Anterior cingulate cortex (tissue), 58 donors: ENCODE measurements around the gene ARF6.
"Not testable (repeated sequence)": the region's sequence is repeated elsewhere in the genome, so short reads cannot be mapped to it uniquely, and the experiment has no call there.

Experiments used
- DNase-seq, 58 donors: peaks; one replicate each; lab custom pipeline; 2025; lab: John Stamatoyannopoulos, UW

ARF6 gene

DNA sequence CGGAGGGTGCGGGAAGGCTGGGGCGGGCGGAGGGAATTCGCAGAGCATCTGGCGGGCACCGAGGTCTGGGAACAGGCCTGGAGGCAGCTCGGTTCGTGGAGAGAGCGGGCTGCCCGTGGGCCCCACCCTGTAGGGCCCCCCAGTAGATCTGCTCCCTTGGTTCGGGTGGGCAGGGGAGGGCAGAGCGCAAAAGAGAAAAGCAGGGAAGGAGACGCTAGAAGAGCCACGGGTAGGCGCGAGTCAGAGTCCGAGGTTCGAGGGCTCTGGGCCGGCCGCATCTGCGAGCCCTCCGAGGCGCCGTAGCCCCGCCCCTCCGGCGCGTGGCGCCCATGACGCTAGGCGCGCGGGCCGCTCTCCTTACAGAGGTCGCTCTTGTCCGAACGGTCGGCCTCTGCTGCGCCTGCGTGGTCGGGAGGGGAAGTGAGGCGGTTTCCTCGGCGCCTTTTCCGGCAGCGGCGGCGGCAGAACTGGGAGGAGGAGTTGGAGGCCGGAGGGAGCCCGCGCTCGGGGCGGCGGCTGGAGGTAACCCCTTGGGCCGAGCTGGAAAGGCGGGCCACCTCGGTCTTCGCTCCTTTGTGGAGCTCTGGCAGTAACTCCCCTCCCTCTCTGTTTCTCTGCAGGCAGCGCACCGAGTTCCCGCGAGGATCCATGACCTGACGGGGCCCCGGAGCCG lies at the start of gene ARF6:
Gene ARF6 (plus strand): TSS at position 447 of the 673 bp plus-strand sequence. CDS start 655 bp downstream, outside the sequence.
- DNase-seq, result peak; percentile 64 to 98 (median 96)

DNA sequence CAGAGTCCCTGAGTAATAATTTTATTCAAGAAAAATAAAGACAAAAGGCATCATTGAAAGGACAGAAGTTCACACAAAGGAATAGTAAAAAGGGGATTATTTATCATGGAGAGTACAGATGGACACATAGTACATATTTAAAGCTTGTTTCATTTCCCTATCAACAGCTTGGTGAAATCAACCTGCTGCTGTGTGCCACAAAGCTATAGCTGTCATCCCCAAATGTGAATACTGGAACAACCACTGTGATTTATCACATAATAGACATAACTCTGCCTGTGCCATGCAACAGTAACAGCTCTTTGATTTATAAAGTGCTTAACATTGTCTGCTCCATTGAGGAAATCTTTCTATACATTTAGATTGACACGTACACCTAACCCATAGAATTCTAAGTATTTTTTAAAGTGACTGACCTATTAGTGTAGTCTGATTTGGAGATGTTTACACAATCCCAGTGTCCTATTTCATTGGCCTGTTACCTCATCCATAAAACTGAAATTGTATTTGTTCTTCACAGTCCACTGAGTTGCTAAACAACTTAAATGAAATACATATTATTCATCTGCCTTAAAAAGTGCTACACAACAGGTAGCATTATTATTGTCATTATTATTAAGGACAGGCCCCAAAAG lies 43.6 kb upstream of the ARF6 start:
- DNase-seq, result no peak

DNA sequence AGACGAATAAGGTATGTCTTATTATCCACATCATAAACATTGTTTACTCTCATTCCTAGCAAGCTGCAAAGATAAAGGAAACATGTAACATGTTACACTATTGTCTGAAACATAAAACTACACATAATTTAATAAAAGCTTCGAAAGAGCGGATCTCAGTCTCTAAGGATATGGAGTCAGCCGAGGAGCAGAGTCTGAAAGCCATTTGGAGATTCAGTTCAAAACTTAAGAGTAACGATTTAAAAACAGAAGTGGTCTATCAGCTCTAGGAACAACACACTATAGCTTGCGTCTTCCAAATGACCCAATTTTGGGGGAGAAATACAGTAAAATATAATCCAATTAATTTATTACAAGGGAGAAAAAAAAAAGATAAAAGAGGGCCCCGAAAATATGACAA lies 41.1 kb upstream of the ARF6 start:
- DNase-seq, result no peak

DNA sequence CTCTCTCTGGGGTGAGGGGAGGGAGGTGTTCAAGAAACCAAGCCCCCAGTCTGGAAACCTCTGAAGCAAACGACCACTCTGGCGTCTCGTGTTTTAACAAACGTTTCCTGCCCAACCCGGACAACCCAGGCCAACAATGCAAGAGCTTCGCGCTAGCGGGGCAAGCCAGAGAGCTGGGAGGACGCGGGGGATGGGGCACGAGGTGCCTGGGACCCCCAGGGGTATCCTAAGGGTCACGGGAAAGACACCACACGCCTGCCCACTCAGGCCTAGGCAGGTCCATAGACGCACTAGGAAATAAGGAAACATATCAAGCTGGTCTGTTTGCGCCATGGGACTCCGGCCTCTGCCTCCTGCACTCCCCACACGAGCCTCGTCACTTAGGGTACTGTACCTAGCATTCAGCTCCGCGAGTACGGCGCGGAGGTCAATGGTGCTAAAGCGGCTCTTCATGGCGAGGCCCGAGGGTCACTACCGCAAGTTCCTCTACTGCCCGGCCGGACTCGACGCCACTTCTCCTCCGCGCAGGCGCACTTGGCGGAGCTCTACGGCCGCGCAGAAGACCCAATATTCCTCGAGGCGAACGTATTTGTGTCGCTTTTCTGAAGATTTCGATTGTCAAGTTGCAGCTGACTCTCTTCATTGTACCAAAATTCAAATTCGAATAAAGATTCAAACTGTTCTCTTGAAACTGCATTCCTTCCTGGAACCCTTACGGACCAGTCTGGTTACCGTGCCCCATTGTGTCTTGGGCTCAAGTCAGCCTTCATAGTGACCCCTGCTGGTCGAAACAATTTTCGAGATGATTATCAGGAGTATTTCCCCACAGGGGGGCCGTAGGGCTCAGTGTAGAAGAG lies 40.4 kb upstream of the ARF6 start, which contains the start of gene NEMF:
Gene NEMF (minus strand): TSS at position 488 of the 857 bp plus-strand sequence. CDS start 35 bp downstream, at position 453.
- peak in 57 of 58 donors; percentile 51 to 96 (median 84) for DNase-seq

DNA sequence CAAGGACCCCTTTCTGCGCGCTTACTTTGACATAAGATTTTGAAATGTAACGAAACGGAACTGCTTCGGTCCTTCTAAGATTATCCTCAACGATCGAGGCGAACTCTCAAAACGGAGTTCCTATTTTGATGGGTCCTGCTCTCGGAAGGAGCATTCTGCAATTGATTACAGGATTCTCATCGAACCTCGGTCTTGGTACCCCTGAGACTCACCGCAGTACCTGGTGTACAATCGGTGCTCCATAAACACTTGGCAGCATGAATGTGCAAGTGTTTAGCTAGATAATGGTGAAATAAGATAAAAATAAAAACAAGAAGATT lies 39.8 kb upstream of the ARF6 start:
- no peak for DNase-seq

DNA sequence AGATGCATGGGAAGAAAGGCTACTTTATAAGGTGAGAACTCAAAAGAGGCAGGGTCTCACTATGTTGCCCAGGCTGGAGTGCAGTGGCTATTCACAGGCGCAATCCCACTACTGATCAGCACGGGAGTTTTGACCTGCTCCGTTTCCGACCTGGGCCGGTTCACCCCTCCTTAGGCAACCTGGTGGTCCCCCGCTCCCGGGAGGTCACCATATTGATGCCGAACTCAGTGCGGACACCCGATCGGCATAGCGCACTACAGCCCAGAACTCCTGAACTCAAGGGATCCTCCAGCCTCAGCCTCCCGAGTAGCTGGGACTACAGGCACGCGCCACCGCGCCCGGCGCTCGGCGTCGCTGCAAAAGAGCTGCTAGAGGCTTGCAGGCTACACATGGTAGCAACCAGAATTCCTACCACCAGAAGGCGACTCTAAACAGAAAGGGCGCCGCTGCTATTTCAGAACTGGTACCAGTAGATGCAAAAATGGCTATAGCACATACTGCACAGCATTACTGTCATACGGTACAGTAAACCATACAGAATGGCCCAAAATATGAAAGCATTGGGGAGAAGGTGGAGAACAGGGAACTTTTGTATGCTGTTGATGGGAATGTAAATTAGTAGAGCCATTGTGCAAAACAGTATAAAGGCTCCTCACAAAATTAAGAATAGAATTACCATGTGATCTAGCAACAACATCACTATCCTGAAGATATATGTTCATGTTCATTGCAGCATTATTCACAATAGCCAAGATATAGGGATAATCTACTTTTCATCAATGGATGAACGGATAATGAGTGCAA lies 39.1 kb upstream of the ARF6 start:
- DNase-seq, result peak in 51 of 58 donors; percentile 5 to 67 (median 38)

DNA sequence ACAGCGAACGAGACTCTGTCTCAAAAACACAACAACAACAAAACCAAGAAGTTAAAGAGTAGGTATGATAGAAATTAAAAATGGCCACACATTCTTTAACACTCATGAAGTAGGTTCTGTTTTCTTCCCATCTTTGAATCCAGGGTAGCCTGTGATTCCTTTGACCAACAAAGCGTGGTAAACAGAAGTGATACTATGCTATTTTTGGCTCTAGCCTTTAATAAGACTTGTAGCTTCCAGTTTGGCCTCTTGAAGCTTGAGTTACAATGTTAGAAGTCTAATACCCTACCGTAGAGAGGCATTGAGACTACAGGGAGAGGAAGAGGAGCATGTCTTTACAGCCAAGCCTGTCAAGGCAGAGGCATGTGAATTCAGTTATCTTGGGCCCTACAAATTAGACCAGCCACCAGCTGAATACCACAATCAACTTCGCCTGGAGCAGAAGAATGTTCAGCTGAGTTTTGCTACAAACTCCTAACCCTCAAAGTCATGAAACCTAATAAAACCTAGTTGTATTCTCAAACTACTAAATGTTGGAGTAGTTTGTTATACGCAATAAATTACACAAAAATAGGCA lies 35.4 kb upstream of the ARF6 start:
- no peak for DNase-seq

DNA sequence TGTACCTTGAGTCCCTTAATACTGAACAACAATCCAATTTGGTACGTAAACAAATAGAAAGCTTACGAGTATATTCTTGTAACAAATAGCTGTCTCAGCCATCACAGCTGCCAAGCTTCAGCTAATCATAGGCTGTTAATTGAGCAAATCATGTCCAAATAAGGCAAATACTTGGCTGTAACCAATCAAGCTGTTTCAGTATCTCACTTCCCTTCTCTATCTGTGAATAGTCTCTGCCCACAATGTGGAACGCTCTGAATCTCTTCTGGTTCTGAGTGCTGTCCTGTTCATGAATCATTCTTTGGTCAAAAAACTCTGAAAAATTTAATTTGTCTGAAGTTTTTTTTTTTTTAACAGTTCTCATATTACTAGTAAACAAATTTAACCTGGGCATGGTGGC lies 34.5 kb upstream of the ARF6 start:
- DNase-seq, result no peak

DNA sequence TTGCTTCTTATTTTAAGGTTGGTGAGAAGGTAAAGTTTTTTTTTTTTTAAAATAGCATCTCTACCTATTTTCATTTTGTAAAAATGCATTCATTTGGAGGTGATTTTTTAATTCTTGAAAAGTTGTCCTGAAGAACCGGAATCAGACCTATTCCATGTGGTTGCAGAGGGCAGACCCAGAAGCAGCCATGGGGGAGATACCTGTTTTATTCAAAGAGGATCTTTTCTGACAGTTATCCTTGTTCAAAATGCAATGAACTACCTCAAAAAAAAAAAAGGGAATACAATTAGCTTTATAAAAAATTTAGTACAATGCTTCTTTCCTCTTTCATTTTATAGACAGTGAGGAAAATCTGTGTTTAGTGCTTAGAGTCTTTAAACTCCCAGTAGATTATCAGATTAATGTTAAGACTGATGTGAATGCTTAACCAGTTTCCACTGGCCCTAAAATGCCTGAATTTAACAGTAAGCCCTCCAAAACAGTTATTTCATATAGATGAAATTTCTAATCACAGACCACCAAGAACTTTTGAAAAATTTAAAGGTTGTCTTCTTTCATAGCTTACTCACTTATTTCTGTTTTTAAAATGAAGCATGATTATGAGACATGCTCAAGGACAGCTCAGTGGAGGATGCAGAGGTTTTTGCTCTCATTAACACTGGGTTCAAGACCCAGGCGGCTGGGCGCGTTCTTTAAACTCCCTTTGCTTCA lies 31.7 kb upstream of the ARF6 start:
- no peak for DNase-seq

DNA sequence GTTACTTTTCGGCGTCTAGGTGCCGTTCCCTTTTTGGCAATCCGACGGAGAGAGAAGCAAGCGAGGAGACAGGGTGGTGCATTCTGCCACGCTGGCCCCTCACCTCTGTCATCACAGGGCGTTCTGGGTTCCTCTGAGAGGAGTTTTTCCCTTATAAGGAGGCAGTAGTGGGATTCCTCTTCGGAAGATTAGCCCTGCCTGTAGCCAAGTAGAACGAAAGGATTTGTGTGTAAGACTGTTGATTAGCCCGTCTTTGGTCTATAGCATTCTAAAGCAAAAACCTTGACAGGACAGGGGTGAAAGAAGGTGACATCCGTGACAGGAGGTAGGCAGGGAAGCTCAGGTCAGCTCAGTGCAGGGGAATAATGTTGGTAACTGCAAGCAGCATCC lies 31.2 kb upstream of the ARF6 start:
- DNase-seq, result peak in 47 of 58 donors; percentile 7 to 84 (median 48)

DNA sequence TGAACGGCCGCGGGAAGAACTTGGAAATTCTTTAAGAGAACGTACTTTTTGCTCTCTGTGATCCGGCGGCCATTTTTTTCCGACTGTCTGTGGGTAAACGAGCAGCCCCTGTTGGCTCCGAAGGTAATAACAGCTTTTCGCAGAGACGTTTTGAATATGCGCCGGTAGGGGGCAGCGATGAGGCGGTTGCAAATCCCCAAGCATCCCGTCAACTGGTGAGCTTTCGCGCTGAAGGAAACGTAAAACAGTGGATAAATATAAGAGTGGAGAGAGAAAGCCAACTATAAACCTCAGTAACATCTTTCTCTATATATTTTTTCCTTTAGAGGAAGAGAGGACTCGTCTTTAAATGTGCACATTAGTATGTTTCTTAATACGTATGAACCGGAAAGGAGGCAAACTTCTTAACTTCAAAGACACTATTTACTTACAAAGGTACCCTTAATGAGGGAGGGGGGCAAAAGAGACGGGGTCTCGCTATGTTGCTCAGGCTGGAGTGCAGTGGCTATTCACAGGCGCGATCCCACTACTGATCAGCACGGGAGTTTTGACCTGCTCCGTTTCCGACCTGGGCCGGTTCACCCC lies 30.7 kb upstream of the ARF6 start:
- DNase-seq, result peak in 56 of 58 donors; percentile 4 to 96 (median 74)

DNA sequence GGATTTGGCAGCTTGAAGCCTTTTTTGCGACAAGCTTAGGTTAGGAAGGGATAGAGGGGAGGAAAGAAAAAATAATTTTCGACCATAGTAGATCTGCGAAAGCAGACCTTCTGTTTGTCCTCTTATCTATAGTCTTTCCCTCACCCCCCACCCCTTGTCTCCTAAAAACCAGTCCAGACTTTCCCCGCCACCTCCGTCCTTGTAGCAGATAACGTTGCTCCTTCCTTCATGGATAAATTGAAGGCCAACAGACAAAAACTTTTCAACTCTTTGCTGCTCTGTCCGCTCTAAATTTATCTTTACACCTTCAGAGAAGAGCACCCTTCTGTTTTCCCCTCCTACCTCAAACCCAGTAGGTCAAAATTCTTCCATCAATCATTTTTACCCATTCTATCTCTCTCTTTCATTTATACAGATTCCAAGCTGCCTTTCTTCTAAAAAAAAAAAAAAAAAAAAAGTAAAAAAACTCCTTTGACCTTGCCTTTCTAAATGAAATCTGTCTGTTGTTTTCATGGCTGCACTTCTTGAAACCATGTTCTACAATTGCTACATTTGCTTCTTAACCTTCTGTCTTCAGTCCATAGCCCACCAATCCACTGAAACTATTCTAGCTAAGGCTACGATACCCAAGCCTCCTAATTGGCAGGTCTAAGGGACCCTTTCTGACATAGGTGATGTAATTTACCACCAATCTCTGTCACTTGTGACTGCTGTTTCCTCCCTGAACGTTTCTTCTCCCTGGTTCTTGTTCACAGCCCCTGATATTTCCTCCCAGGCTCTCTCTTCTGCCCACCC lies 29.2 kb upstream of the ARF6 start:
- peak in 3 of 58 donors; percentile 5 to 55 (median 26) for DNase-seq

DNA sequence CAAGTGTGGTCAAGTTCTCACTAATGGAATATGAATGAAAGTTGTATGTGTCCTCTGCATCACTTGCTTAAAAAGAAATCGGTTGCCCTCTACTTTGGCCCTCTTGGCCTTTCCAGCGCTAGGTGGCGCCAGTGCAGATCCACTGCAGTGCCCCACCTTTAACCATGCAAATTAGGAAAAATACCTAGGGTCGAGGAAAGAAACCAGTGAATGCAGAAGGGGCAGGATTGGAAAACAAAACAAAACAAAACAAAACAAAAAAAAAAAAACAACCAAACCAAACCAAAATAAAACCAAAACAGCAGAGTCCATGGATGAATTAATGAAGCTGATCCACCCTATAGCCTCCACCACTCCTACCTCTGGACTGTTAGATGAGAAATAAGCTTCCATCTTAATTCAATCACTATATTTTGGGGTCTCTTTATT lies 27.4 kb upstream of the ARF6 start:
- peak in 45 of 58 donors; percentile 1 to 77 (median 18) for DNase-seq

DNA sequence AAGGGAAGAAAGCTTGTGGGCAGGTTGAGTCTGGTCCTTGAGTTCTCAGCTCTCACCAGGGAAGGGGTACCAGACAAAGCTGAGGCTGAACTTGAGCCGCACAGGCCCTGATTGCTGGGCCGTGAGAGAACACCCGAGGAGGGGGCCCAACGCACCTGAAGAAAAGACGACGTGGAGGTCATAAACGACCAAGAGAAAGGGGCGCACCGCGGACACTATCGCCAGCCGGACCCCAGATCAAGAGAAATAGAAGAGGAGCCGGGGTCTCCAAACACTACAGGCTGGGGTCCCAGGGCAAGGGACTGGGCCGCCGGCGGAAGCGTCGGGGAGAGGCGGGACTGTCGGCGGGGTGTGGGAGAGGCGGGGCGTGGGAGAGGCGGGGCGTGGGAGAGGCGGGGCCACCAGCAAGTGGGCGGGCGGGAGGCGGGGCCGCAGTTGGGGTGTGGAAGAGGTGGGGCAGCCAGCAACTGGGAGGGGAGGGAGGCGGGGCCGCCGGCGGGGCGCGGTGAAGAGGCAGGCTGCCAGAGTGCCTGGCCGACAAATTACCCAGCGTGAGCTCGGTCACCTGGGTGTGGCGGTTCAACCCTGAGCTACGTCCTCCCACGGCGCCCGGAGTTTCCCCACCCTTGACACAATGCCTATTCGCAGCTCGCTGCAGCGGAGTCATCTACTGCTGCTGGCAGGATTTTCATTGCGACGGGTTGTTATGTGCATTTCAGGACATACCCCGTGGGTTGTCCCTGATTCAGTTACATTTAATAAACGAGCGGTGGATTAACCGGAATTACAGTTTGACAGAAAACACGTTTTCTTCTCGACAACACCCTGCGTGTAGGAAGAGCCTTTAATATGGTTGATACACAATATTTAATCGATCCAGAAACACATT lies 24.8 kb upstream of the ARF6 start:
- peak; percentile 16 to 97 (median 89) for DNase-seq

DNA sequence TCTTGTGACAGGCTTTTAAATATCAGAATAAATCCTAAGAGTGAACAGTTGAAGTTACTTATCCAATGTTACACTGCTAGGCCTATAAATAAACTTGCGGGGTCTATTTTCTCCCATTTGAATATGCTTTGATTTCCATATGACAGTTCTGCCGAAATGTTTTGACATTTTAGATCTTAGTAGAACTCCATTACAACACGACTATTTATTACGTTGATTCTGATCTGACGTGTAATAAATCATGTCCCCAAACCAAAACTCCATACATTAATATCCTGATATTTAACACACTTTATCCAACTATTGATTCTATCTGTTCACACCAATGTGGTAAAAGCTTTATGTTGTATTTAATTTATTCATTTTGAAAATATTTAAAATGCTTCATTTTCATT lies 24.2 kb upstream of the ARF6 start:
- DNase-seq, result no peak

DNA sequence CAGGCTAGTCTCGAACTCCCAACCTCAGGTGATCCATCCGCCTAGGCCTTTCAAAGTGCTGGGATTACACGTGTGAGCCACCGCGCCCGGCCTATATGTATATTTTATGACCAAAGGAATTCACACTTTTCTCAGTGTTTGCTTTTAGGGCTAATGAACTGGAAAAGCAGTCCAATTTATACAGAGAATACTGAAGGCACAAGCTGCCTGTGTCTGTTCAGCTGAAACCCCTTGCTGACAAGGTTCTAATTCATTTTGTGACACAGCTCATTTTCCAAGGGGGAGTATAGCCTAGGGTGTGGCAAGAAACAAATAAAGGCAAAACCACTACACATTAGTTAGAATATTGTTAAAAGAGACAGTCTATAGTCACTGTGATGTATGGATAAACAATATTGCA lies 22.0 kb upstream of the ARF6 start:
- no peak for DNase-seq

DNA sequence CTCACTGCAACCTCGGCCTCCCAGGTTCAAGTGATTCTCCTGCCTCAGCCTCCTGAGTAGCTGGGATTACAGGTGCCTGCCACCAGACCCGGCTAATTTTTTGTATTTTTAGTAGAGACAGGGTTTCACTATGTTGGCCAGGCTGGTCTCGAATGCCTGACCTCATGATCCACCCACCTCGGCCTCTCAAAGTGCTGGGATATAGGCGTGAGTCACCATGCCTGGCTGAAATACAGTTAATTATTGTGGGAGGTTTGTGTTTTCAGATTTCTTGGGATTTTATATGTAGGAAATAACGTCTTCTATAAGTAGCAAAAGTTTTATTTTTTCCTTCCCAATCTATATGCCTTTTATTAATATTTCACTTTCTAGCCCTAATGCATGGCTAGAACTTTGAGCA lies 19.3 kb upstream of the ARF6 start:
- DNase-seq, result not testable (repeated sequence)
